ENCODE measurements around the gene SEMA5B.

SEMA5B gene

DNA sequence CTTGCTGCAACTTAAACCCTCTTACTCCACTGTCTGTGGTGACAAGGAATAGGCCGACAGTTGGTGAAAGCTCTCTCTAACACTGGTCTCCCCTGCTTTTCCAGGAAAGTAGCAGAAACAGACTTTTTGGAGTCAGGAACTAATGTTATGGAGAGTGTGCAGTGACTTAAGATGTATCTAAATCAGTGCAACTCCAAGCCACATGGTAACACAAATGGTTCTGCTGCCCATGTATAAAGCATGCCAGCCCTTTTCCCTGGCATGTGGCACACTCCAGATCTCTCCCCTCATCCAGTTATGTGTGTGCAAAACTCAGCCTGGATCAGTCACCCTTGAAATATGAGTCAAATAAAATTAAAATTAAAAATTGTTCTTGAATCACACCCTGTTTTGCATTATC lies 55.4 kb downstream of the SEMA5B start:
- no peak for DNase-seq

GRCh38 chr3:122969585-122970469 lies 57.7 kb downstream of the SEMA5B start:
- no peak for DNase-seq

- no peak for DNase-seq
These were observed 59.8 kb downstream of the SEMA5B start for GRCh38 chr3:122967765-122968164.

- no peak for DNase-seq
These were observed 60.2 kb downstream of the SEMA5B start for GRCh38 chr3:122967356-122967755.

- no peak for DNase-seq
These were observed 61.5 kb downstream of the SEMA5B start for GRCh38 chr3:122966045-122966444.

GRCh38 chr3:122964811-122965210 lies 62.8 kb downstream of the SEMA5B start:
- no peak for DNase-seq

DNA sequence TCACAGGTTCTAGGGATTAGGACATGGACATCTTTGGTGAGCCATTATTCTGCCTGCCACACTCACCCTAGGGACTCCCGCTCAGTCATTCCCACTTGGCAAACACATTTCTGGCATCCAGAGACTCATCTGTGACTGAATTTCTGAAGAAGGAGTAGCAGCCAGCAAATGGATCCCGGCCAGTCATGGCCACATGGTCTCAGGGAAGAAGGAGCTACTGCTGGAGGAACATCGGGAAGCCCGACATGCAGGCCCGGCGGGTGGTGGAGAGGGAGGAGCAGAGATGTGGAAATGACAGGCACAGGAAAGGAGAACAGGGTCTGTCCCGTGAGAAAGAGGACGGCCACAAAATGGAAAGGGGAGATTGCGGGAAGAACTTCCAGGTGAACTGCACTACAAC lies 65.4 kb downstream of the SEMA5B start:
- DNase-seq, result no peak

GRCh38 chr3:122961146-122961545 lies 66.4 kb downstream of the SEMA5B start:
- no peak for DNase-seq

GRCh38 chr3:122960652-122961051 lies 66.9 kb downstream of the SEMA5B start:
- no peak for DNase-seq

DNA sequence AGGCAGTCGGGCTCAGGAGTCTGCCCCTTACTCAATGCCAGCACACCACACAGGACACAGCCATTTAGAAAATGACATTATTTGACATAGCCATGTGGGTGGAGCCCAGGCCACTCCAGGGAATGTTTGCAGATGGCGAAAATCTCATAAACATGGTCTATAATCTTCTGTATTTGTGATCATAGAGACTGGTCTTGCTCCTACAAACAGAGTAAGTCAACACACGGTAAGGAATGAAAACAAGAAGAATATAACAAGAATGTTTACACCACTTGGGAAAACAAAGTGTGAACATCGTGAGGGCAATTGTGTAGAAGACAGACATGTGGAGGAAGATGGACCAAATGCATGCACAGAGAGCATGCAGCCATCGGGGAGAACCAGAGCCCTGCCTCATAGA lies 68.2 kb downstream of the SEMA5B start:
- DNase-seq, result no peak

- no peak for DNase-seq
These were observed 69.6 kb downstream of the SEMA5B start for GRCh38 chr3:122957707-122958689.

DNA sequence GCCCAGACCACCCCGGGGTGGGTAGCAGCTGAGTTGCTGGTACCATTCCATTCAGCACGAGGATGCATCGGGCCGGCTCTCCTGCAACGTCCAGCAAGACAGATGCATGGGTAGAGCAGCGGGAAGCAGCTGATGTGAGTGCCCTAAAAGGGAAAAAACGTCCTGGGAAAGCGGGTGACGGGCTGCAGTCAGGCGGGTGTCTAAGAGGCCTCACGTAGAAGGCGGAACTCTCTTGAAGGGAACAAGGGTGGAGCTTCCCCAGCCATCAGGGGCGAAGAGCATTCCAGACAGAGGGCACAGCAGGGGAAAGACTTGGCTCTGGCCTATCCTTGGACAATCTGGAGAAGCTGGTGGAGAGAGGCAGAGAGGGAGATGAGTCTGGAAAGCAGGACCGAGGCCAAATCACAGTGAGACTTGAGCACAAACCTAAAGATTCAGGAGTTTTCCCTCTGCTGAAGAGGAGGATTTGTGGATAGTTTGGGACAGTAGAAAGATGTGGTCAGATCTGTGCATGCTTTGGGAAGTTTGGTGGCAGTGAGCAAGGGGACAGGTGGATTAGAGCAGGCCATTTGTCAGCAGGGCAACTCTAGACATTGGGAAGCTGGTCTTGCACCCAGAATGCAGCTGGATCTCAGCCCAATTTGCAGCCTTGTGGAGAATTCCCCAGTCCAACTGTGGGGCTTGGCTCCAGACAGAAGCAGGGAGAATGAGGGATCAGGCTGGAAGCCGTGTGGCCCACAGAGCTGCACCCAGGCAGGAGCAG lies 70.7 kb downstream of the SEMA5B start:
- no peak for DNase-seq

DNA sequence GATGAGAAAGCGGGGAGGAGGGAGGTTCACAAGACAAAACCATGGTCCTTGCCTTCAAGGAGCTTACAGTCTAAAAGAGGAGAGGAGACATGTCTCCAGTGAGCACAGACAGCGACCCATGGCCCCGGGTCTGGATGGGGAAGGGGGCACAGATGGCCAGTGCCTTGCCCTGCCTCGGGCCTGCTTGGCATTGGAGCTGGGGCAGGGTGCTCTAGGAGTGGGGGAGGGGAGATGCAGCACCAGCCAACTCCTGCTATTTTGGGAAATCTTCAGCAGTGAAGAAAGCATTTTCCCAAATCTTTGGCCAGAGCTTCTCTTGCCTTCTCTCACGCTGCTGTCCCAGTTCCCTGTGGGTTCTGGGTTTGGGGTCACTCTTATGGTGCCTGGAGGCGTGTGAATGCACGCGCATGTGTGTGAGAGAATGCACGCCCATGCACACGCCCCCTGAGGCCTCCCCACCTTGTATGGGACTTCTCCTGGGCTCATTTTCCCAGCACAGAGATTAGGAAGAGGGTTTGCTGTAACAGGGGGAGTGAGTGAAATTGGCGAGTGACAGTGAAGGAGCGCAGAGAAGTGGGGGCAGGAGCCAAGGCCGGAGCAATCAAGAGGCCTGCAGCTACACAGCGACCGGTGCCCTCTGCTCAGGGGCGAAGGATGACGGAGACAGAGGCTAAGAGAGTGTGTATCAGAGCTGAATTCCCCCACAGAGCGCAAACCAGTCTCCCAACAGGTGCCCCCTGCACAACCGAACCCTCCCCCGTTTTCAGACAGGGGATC lies 71.5 kb downstream of the SEMA5B start:
- DNase-seq, result no peak

DNA sequence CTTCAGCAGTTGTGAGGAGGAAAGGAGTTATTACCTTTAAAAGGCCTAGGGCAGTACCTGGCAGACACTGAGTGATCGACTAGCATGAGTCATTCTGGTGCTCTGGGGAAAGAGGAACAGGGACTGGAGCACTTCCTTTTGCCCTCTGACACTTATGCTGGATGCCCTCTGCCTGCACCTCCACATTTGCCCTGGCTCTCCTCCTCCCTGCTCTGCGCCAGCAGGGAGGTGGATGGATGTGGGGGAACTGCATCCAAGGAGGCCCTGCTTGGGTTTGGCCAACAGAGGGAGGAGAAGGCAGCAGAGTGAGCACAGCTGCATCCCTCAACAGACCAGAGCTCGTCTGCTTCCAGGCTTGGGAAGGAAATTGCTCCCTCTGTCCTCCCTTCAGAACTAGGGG lies 75.0 kb downstream of the SEMA5B start:
- no peak for DNase-seq

DNA sequence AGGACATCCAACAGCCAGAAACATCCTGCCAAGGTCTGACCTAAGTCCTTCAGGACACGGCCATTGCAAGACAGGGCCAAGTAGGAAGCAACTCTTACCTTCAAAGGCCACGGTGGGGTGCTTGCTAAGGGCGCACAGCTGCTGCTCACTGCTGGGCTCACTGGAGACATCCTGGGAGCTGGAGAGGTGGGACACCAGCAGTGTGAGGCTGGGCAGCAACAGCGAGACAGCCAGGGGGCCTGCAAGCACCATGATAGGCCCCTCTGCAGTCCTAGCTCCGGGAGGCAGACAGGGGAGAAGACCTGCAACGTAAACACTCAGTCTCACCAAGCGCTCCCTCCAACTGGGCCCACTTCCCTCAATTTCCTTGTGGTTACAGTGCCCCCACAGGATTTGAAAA lies 79.2 kb downstream of the SEMA5B start:
- no peak for DNase-seq

DNA sequence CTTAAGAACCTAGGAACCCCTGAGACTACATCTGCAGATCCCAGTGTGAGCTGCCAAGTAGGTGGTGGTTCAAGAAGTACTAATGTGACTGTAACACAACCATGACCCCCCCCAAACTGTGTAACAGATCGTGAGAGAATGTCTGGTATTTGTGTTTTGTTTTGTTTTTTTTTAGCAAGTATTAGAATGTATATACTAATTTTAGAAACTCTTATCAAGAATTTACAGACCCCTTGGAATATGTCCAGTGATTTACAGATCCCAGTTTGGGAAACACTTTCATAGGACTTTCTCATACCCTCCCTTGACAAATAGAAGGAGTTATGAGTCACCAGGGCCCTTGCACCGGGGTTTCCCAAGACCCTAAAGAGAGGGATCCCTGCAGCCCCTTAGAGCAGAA lies 79.8 kb downstream of the SEMA5B start:
- no peak for DNase-seq

DNA sequence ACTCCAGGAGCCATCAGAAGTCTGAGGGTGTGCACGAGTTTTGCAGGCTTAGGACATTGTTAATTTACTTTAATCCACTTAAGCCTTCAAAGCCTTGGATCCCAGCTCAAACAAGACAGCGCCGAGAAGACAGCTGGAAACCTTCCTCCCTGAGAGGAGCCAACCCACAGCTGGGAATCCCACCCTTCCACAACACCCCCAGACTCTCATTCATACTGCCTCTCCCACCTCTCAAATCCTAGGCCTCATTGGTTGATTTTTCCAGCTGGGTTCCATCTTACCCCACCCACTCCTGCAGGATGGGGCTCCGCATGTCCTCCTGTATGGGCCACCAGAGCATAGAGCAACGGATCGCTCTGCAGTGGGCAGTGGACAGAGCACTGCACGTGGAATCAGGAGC lies 80.4 kb downstream of the SEMA5B start:
- DNase-seq, result no peak

DNA sequence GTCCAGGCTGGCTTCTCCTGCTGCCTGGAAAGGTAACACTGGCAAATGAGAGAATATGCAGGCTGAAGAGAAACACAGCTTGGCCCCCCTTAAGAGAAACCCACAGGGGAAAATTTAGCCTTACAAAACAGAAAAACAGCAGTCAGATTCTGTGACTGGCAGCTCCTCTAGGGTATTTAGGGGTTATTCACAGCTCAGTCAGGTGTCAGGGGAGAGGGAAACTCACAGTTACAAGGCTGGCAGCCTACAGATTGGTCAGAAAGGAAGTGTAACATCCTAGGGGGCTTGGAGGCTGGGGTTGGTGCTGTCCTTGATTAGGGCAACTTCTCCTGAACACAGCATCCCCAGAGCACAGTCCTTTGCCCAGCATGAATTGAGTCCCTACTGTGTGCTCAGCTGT lies 81.4 kb downstream of the SEMA5B start:
- DNase-seq, result no peak

GRCh38 chr3:122945230-122945629 lies 82.3 kb downstream of the SEMA5B start:
- DNase-seq, result no peak

GRCh38 chr3:122944671-122945161 lies 82.8 kb downstream of the SEMA5B start:
- no peak for DNase-seq

DNA sequence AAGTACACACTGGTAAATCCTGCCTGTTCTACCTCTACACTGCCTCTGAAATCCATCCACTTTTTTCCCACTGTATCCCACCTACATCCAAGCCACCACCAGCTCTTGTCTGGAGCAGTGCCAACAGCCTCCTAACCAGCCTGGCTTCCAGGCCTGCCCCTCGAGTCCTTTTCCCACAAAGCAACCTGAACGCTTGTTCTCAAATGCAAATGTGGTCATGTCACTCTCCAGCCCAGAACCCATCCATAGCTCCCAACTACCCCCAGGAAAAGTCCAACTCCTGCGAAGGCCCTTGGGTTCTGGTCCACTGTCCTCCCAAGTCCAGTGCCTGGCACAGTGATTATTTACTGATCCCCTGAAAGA lies 83.8 kb downstream of the SEMA5B start:
- DNase-seq, result no peak

Data from activated CD8-positive, alpha-beta memory T cell treated with anti-CD3 and anti-CD28 coated beads, Interleukin-2, amount 50 U/mL, for 48 hours (primary cell).